IMR-90 (cell line): ENCODE data around the gene MTA2.

Experiments
- BHLHE40 ChIP-seq: fragments of 150-350 bp; IDR thresholded peaks from 2 replicates; pipeline ENCODE4 v1.6.1; 2016; ENCODE audit warnings: mild to moderate bottlenecking, low read depth, low read length
- FOS ChIP-seq: fragments of 150-350 bp; IDR thresholded peaks from 2 replicates; pipeline ENCODE4 v1.6.1; 2016; ENCODE audit warnings: low read depth, low read length
- POLR2A ChIP-seq: IDR thresholded peaks from 2 replicates; pipeline ENCODE4 v1.6.1; 2012; ENCODE audit warnings: mild to moderate bottlenecking, low read depth, low read length
- TF ChIP-seq, protein P1 (sequence below): conservative IDR thresholded peaks from 2 replicates; pipeline ENCODE4 v1.5.1; 2012; ENCODE audit warnings: mild to moderate bottlenecking, low read depth, low read length, improper control_type of control experiment
- TF ChIP-seq, protein P2 (sequence below): fragments of 150-350 bp; IDR thresholded peaks from 2 replicates; pipeline ENCODE4 v1.6.1; 2017; ENCODE audit warnings: mild to moderate bottlenecking, antibody characterized with exemption, low read length, low read depth

DNA sequence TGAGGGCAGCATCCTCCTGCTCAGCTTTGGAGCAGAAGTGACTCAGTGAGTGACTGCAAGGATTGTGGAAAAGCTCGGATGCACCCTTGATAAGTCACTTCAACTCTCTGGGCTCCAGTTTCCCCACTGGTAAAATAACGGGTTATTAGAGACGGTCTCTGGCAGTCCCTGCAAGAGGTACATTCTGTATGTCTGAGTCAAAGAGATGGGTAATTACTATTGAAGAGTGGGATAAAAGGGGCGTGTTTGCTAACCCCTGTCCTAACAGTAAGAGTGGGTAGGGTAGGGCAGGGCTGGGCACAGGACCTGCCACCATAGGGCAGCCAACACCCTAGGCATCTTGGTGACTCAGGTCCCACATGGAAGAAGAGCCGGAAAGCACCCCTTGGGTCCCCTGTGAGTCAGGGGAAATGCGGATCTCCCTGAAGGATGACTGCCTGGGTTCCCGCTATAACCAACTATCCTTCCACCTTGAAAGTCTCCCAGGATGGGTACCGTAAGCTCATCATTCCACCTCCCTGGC lies 47.8 kb downstream of the MTA2 start:
- TF ChIP-seq, protein P1, sequence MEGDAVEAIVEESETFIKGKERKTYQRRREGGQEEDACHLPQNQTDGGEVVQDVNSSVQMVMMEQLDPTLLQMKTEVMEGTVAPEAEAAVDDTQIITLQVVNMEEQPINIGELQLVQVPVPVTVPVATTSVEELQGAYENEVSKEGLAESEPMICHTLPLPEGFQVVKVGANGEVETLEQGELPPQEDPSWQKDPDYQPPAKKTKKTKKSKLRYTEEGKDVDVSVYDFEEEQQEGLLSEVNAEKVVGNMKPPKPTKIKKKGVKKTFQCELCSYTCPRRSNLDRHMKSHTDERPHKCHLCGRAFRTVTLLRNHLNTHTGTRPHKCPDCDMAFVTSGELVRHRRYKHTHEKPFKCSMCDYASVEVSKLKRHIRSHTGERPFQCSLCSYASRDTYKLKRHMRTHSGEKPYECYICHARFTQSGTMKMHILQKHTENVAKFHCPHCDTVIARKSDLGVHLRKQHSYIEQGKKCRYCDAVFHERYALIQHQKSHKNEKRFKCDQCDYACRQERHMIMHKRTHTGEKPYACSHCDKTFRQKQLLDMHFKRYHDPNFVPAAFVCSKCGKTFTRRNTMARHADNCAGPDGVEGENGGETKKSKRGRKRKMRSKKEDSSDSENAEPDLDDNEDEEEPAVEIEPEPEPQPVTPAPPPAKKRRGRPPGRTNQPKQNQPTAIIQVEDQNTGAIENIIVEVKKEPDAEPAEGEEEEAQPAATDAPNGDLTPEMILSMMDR: no peak
- no peak for TF ChIP-seq POLR2A
- TF ChIP-seq BHLHE40: no peak
- TF ChIP-seq, protein P2, sequence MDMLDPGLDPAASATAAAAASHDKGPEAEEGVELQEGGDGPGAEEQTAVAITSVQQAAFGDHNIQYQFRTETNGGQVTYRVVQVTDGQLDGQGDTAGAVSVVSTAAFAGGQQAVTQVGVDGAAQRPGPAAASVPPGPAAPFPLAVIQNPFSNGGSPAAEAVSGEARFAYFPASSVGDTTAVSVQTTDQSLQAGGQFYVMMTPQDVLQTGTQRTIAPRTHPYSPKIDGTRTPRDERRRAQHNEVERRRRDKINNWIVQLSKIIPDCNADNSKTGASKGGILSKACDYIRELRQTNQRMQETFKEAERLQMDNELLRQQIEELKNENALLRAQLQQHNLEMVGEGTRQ: no peak
- TF ChIP-seq FOS: no peak; the same call in 1 of the 2 replicates
